Epithelial cell of alveolus of lung (primary cell): ENCODE data around the gene HYDIN. TPM values are rescaled to one million over a fixed set of nuclear protein-coding genes. Genes with fewer than 3 reads are reported as not detected.

Experiments
- total RNA-seq: library from RNA; depleted of rRNA; stranded (reverse); fragments of >200 nt; gene quantifications from 2 replicates; pipeline ENCODE4 v1.2.1, GENCODE V29; 2015

The HYDIN gene
- total RNA-seq, result 0.26 and 0.40 TPM in 2 replicates

DNA sequence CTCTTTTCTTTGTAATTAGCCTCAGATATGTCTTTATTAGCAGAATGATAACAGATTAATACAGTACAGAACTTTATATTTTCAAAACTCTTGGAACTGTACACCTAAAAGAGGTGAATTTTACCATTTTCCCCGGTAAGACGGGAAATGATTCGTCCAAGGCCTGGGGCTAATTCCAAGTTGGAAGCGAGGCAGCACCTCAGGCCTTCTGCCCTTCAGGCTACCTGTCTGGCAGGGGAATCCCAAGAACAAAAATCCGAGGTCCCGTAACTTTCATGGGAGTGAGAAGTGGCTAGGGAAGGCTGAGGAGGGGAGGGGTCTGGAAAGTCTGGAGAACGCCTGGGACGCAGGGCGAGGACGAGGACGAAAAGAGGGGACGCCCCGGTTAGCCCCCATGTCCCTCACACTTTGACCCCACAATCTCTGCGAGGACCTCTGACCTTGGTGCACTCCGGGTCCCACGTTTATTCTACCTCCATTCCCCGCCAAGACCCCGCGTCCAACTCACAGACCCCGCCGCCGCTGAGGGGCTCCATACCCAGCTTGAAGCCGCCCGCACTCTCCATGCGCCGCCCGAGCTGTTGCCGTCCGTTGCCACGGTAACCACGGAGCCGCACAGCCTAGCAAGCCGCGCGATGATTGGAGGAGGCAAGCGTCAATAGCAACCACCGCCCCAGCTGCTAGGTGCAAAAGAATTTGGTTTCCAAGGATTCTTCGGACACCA is at the start of gene HYDIN:
Gene HYDIN (minus strand): TSS at position 601 of the 724 bp plus-strand sequence. CDS start 43,827 bp downstream, outside the sequence.

DNA sequence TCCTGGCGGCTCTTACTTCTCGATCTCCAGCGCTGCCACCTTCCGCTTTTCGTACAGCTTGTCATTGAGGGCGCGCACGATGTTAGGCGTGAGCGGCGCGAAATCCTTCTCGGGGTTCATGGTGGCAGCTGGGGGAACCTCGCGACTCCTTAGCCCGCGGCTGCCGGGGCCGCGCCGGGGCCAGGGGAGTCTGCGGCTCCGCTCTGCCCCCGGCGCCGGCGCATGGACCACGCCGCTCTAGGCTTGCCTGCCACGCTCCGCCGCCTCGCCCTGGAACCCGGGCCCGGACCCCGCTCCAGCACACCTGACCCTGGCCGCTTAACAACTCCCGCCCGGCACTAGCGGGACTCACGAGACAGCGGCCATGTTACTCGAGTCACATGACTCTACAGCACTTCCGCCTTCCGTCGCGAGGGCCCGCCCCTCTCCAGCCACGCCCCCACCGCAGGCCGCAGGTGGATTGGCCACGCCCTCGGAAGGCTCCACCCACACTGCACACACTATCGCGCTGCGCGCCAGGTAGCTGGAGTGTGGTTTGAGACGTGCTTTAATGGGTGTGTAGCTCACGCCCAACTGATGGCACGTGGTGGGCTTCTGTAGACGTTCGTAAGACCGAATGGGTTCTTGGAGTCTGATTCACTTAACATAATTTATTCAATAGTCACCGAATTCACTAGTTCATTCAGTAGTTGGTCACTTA is 429.6 kb downstream of the HYDIN start, which contains the start of gene VAC14:
Gene VAC14 (minus strand): TSS at position 378 of the 700 bp plus-strand sequence. CDS start 258 bp downstream, at position 120.

Other genes starting within 250 kb of the HYDIN start
- gene CMTR2, start 58.7 kb upstream of the HYDIN start, total RNA-seq, result 18.2 and 21.9 TPM in 2 replicates
- 1.4 TPM in 1 of 2 replicates, not detected in the other for gene CALB2, start 128.0 kb upstream of the HYDIN start, total RNA-seq
- not detected in 2 replicates for gene TLE7, start 211.3 kb upstream of the HYDIN start, total RNA-seq
- gene ZNF23, start 231.5 kb upstream of the HYDIN start, total RNA-seq, result 5.9 and 8.9 TPM in 2 replicates